ENCODE results near the gene ZNF330. TPM values are rescaled to one million over a fixed set of nuclear protein-coding genes. Genes with fewer than 3 reads are reported as not detected.
"Not testable (repeated sequence)": the region's sequence is repeated elsewhere in the genome, so short reads cannot be mapped to it uniquely, and the experiment has no call there.

ZNF330 gene
- total RNA-seq, 2 experiments from 2014 or later, result 65.1 to 81.9 TPM

DNA sequence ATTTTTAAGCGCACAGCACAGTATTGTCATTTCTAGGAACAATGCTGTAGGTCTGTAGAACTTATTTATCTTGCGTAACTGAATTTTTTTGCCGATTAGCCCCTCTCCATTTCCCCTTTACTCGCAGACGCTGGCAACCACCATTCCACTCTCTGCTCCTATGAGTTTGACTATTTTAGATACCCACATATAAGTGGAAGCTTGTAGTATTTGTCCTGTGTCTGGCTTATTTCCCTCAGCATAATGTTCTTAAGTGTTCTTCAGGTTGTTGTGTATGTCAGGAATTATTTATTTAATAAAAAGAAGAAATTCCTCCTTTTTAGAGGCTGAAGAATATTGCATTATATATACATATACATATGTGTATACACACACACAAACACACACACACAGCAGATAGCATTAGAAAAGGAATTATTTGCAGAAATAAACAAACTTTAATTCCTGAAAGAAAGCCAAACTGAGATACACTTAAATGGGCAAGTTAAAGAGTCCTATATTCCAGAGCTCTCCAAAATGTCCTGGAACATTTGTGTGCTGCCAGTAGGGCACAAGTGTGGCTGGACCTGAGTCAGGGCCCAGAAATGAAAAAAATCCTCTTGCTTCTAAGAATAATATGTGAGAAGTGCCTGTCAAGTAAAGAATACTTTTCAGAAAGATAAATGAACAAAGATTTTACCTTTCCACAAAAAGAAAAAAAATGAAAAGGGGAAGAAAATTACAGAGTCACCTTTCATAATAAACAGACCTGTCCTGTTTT, 4.5 kb upstream of the ZNF330 start:
- H3K4me3 Mint-ChIP-seq, result no peak overlapping the region
- ChIA-PET POLR2A (no interaction called here), CTCF (no interaction called here)
- intact Hi-C loops (cut with micrococcal nuclease), result no loop called here
- no peaks in the 10 kb centered on the region for H3K36me3 Mint-ChIP-seq (ENCODE audit: low read depth)
- peaks cover 6% of the 10 kb centered on the region for H3K4me1 Mint-ChIP-seq (ENCODE audit: low read depth)
- no peaks in the 10 kb centered on the region for H3K9me3 Mint-ChIP-seq
- TF ChIP-seq, protein P1, sequence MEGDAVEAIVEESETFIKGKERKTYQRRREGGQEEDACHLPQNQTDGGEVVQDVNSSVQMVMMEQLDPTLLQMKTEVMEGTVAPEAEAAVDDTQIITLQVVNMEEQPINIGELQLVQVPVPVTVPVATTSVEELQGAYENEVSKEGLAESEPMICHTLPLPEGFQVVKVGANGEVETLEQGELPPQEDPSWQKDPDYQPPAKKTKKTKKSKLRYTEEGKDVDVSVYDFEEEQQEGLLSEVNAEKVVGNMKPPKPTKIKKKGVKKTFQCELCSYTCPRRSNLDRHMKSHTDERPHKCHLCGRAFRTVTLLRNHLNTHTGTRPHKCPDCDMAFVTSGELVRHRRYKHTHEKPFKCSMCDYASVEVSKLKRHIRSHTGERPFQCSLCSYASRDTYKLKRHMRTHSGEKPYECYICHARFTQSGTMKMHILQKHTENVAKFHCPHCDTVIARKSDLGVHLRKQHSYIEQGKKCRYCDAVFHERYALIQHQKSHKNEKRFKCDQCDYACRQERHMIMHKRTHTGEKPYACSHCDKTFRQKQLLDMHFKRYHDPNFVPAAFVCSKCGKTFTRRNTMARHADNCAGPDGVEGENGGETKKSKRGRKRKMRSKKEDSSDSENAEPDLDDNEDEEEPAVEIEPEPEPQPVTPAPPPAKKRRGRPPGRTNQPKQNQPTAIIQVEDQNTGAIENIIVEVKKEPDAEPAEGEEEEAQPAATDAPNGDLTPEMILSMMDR (IDR thresholded peaks at IDR 0.05), result no peak
- DNase-seq (no peak), ATAC-seq (no peak)
- no peak overlapping the region for H3K27ac Mint-ChIP-seq
- H3K27me3 Mint-ChIP-seq, result peaks cover 9% of the 10 kb centered on the region

DNA sequence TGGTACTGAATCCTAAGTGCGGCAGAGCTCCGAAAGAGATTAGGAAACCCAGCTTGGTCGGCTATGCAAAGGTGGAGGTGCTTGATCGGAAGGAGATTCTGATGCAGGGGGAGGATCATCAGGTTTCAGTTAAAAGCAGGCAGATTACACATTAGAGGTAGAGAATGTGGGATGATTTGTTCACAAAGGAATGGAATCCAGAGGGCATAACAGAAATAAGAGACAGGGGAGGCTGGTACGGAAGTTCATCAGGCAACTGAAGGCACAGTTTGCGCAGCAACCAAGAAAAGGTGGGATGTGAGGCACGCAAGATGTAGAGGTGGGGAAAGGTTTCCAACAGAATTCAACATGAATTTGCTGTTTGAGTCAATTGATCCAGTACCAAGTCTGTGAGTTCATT, 424 bp upstream of the ZNF330 start:
- H3K27me3 Mint-ChIP-seq, result peaks cover 6% of the 10 kb centered on the region
- TF ChIP-seq, protein P1 (IDR thresholded peaks at IDR 0.05), result no peak
- H3K27ac Mint-ChIP-seq, result peak overlapping the region; percentile 66
- H3K4me3 Mint-ChIP-seq, result peak overlapping the region; percentile 80
- ChIA-PET CTCF (no interaction called here), POLR2A (no interaction called here)
- no peaks in the 10 kb centered on the region for H3K9me3 Mint-ChIP-seq
- H3K36me3 Mint-ChIP-seq (ENCODE audit: low read depth), result peaks cover 23% of the 10 kb centered on the region
- ATAC-seq (no peak), DNase-seq (no peak)
- peaks cover 32% of the 10 kb centered on the region for H3K4me1 Mint-ChIP-seq (ENCODE audit: low read depth)
- intact Hi-C loops (cut with micrococcal nuclease), result no loop called here

DNA sequence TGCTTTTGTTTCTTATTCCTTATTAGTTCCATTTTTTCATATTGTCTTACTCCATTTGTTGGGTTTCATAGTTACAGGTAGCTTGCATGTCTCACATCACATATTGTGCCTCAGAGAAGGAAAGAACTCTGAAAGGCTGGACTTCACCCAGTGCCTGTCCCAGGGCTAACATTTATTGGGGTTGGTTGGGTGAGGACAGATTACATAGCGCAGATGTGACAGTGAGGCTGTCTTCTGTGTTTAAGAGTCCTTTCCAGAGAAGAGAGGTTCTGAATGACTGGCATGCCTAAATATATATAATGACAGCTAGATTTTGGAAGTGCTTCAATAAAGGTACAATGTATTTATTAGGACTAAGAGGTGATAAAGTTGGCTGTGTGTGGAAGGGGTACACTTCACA, 2.7 kb downstream of the ZNF330 start:
- H3K9me3 Mint-ChIP-seq, result no peaks in the 10 kb centered on the region
- peaks cover 43% of the 10 kb centered on the region for H3K36me3 Mint-ChIP-seq (ENCODE audit: low read depth)
- TF ChIP-seq, protein P1 (IDR thresholded peaks at IDR 0.05), result no peak
- POLR2A ChIA-PET, result no interaction called here
- no peak overlapping the region for H3K4me3 Mint-ChIP-seq
- H3K27ac Mint-ChIP-seq, result peak overlapping the region; percentile 11
- no peak for DNase-seq
- intact Hi-C loops (cut with micrococcal nuclease), result no loop called here
- no peak for ATAC-seq
- H3K4me1 Mint-ChIP-seq (ENCODE audit: low read depth), result peaks cover 37% of the 10 kb centered on the region
- CTCF ChIA-PET, result no interaction called here
- H3K27me3 Mint-ChIP-seq, result peaks cover 6% of the 10 kb centered on the region

DNA sequence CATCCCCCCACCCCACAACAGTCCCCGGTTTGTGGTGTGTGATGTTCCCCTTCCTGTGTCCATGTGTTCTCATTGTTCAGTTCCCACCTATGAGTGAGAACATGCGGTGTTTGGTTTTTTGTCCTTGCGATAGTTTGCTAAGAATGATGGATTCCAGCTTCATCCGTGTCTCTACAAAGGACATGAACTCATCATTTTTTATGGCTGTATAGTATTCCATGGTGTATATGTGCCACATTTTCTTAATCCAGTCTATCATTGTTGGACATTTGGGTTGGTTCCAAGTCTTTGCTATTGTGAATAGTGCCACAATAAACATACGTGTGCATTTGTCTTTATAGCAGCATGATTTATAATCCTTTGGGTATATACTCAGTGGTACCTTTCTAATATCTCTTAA, 6.6 kb downstream of the ZNF330 start:
- H3K27me3 Mint-ChIP-seq; H3K9me3 Mint-ChIP-seq; ATAC-seq; CTCF ChIA-PET; DNase-seq; POLR2A ChIA-PET; H3K27ac Mint-ChIP-seq; intact Hi-C loops (cut with micrococcal nuclease); H3K4me3 Mint-ChIP-seq: not testable (repeated sequence)
- Mint-ChIP-seq H3K36me3 (ENCODE audit: low read depth) (peaks cover 61% of the 10 kb centered on the region), H3K4me1 (ENCODE audit: low read depth) (peaks cover 37% of the 10 kb centered on the region)

DNA sequence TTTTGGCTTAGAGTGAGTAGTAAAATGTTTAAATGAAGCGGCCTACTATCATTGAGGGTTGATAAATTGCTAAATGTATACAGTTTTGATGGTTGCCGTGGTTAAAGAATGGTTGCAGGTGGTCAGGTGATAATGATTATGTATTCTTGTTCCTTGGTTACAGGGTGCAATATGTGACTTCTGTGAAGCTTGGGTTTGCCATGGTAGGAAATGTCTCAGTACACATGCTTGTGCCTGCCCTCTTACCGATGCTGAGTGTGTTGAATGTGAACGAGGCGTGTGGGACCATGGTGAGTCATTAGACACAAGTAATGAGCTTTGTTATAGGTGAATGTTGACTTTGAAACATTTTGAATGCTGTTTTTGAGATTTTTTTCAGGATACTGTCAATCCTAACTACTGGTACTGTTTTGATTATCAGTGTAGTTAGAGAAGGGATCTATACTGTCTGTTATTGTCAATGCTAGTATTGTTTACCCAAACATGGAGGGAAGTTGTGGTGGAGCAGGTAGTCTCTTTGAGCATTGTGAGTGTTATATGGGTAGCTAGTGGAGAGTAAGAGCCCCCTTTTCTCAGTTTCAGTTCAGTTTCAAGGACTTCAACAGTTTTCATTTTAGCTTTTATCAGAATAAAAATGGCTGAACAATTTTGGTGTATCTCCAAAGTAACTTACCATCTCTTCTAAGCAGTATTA, 8.9 kb downstream of the ZNF330 start:
- intact Hi-C loops (cut with micrococcal nuclease), result no loop called here
- TF ChIP-seq, protein P1 (IDR thresholded peaks at IDR 0.05), result no peak
- ChIA-PET POLR2A (no interaction called here), CTCF (no interaction called here)
- Mint-ChIP-seq H3K27me3 (no peaks in the 10 kb centered on the region), H3K4me1 (ENCODE audit: low read depth) (peaks cover 17% of the 10 kb centered on the region), H3K4me3 (no peak overlapping the region), H3K9me3 (no peaks in the 10 kb centered on the region), H3K36me3 (ENCODE audit: low read depth) (peaks cover 56% of the 10 kb centered on the region), H3K27ac (peak overlapping the region; percentile 75)
- ATAC-seq (peak; percentile 39), DNase-seq (peak; percentile 11)
